Right atrium auricular region (tissue), 2 donors: ENCODE measurements around the gene AFF1. TPM values are rescaled to one million over a fixed set of nuclear protein-coding genes. Genes with fewer than 3 reads are reported as not detected.

ENCODE experiments used
- DNase-seq: peaks from one replicate; pipeline ENCODE4 v3.0.0-alpha.2; 2019; ENCODE audit warnings: low spot score
- H3K27ac ChIP-seq, 2 donors: fragments of 200-600 bp; sonication (generic); 1 replicate in 1 of 2; 2 replicates in 1 of 2; pipeline ENCODE4 v1.5.1; 2016 to 2019
- H3K27me3 ChIP-seq, 2 donors: fragments of 200-600 bp; sonication (generic); one replicate each; pipeline versions ENCODE4 v1.5.1 to v1.6.0; 2017 to 2019
- H3K36me3 ChIP-seq: fragments of 200-600 bp; sonication (generic); one replicate; pipeline ENCODE4 v1.5.1; 2016
- H3K4me1 ChIP-seq, 2 donors: fragments of 200-600 bp; sonication (generic); one replicate each; pipeline versions ENCODE4 v1.5.1 to v1.6.0; 2017 to 2019
- H3K4me3 ChIP-seq, 2 donors: fragments of 200-600 bp; sonication (generic); 1 replicate in 1 of 2; 2 replicates in 1 of 2; pipeline ENCODE4 v1.5.1; 2017 to 2019; ENCODE audit warnings: mild to moderate bottlenecking in 1 of 2, moderate library complexity in 1 of 2
- H3K9me3 ChIP-seq, 2 donors: fragments of 200-600 bp; sonication (generic); one replicate each; pipeline ENCODE4 v1.5.1; 2019
- CTCF ChIP-seq, 2 donors: fragments of 200-600 bp; sonication (generic); IDR thresholded peaks; one replicate each; pipeline ENCODE4 v1.5.1; 2019; ENCODE audit warnings: antibody characterized with exemption in 2 of 2
- total RNA-seq, 2 donors: library from RNA; depleted of rRNA; stranded (reverse); fragments of >200 nt; gene quantifications; one replicate each; pipeline ENCODE4 v1.1.0, GENCODE V29; 2016

Gene AFF1
- total RNA-seq, 2 donors from 2014 or later = 59.2 to 73.5 TPM

GRCh38 chr4:86927843-86928395 lies 6.9 kb upstream of the AFF1 start:
- Histone ChIP-seq H3K27me3 (no peaks in the 10 kb centered on the region), H3K36me3 (peaks cover 4% of the 10 kb centered on the region), H3K4me1 (peaks cover 0 to 7% of the 10 kb centered on the region in 2 donors), H3K4me3 (no peak overlapping the region), H3K9me3 (no peaks in the 10 kb centered on the region), H3K27ac (peak overlapping the region in 1 of 2 donors; percentile 76)
- peak; percentile 84 for DNase-seq
- no peak for TF ChIP-seq CTCF (IDR thresholded peaks at IDR 0.05)

- no peaks in the 10 kb centered on the region for H3K9me3 ChIP-seq
- DNase-seq = no peak
- no peak for TF ChIP-seq CTCF (IDR thresholded peaks at IDR 0.05)
- H3K36me3 ChIP-seq = peaks cover 4% of the 10 kb centered on the region
- peak overlapping the region in 1 of 2 donors; percentile 76 for H3K27ac ChIP-seq
- H3K4me3 ChIP-seq = no peak overlapping the region
- H3K4me1 ChIP-seq = peaks cover 0 to 12% of the 10 kb centered on the region in 2 donors
- no peaks in the 10 kb centered on the region for H3K27me3 ChIP-seq
Measured at GRCh38 chr4:86928400-86929255, 6.2 kb upstream of the AFF1 start.

- Histone ChIP-seq H3K27me3 (no peaks in the 10 kb centered on the region), H3K9me3 (no peaks in the 10 kb centered on the region), H3K36me3 (peaks cover 4% of the 10 kb centered on the region), H3K4me1 (peaks cover 0 to 44% of the 10 kb centered on the region in 2 donors), H3K4me3 (peak overlapping the region; percentile 86 to 98), H3K27ac (peak overlapping the region; percentile 98)
- DNase-seq = no peak
- no peak for TF ChIP-seq CTCF (IDR thresholded peaks at IDR 0.05)
Measured at GRCh38 chr4:86934147-86934770, 552 bp upstream of the AFF1 start.

GRCh38 chr4:86935566-86935852 lies 698 bp downstream of the AFF1 start:
- TF ChIP-seq CTCF (IDR thresholded peaks at IDR 0.05) = no peak
- Histone ChIP-seq H3K36me3 (peaks cover 4% of the 10 kb centered on the region), H3K4me3 (peak overlapping the region; percentile 86 to 98), H3K27me3 (no peaks in the 10 kb centered on the region), H3K9me3 (no peaks in the 10 kb centered on the region), H3K4me1 (peaks cover 0 to 56% of the 10 kb centered on the region in 2 donors), H3K27ac (peak overlapping the region; percentile 98)
- DNase-seq = no peak

DNA sequence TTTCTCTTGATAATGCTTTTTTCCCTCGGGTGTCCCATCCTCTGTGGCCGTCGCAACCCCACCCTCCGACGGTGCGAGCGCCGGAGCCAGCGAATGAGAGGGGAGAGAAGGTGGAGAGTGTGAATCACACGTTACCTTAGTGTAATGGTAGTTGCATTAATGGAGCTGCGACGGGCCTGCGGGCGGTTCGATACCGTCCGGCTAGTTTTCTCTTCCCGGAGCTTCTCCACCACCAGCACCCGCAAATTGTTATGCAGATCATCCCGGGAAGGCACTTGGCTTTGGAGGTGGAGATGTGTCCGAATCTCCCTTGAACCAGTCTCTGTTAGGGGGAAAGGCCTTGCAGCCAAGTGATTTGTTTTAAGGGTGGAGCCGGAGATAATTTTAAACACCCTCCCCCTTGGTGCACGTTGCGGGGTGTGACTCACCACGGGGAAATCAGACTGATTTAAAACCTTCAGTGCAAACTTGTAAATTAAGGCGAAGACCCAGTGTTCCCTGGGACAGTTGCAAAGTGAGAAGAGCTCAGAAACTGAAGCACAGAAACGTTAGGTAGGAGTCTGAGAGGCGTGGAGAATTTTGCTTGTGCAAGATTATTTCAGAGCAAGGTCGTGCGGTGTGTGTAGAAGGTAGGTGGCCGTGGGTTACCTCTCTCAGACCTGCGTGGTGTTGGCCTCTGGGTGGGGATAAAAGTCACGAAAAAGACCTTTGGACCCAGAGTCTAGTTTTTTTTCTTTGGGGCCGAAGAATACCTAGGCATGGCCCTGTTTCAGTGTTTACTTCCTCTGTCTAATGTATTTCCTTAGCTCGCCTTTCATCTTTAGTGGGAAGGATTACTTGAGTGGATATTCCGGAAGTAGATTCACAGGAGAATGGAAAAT lies 1.3 kb downstream of the AFF1 start:
- DNase-seq = peak; percentile 82
- Histone ChIP-seq H3K4me1 (peaks cover 0 to 57% of the 10 kb centered on the region in 2 donors), H3K27me3 (no peaks in the 10 kb centered on the region), H3K4me3 (peak overlapping the region; percentile 86 to 98), H3K36me3 (peaks cover 2% of the 10 kb centered on the region), H3K9me3 (no peaks in the 10 kb centered on the region), H3K27ac (peak overlapping the region; percentile 98)
- no peak for TF ChIP-seq CTCF (IDR thresholded peaks at IDR 0.05)
